ENCODE measurements around the gene TBC1D9B.

The TBC1D9B gene

GRCh38 chr5:179904463-179905160 is 3.1 kb downstream of the TBC1D9B start:
- no peak for TF ChIP-seq CTCF (IDR thresholded peaks at IDR 0.05; ENCODE audit: extremely low read depth, insufficient read depth, missing control alignments)
- DNase-seq (ENCODE audit: low spot score): no peak
- in situ Hi-C loops (cut with MboI; ENCODE audit: low pct_unique_long_range_greater_than_20kb, low sequenced_read_pairs, unreplicated experiment): loop anchor here (10.0 kb wide), 1 partner anchor 110 kb away; the partner anchor contains the start of gene LTC4S

DNA sequence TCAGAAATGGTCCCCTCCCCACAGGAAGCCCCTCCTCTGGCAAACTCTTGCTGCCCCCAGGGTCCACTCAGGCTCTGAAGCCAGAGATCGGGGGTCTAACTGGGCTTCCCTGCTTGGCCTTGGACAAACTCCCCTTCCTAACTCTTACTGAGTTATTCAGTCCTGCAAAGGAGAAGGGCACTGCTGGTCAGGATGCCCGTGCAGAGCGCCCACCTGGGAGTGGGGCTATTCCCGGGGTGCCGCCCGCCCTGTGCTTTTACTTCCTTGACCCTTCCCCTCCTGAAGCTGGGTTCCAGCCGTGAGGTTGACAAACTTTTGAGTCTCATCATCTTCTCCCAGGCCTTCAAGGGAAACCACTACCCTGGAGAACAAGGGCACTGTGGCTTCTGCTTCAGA is 4.9 kb downstream of the TBC1D9B start:
- no peak for TF ChIP-seq CTCF (IDR thresholded peaks at IDR 0.05; ENCODE audit: extremely low read depth, insufficient read depth, missing control alignments)
- in situ Hi-C loops (cut with MboI; ENCODE audit: low pct_unique_long_range_greater_than_20kb, low sequenced_read_pairs, unreplicated experiment): loop anchor here (10.0 kb wide), 1 partner anchor 108 kb away; the partner anchor contains the start of gene LTC4S
- DNase-seq (ENCODE audit: low spot score): no peak

- in situ Hi-C loops (cut with MboI; ENCODE audit: low pct_unique_long_range_greater_than_20kb, low sequenced_read_pairs, unreplicated experiment): loop anchor here (10.0 kb wide), 1 partner anchor 107 kb away; the partner anchor contains the start of gene LTC4S
- TF ChIP-seq CTCF (IDR thresholded peaks at IDR 0.05; ENCODE audit: extremely low read depth, insufficient read depth, missing control alignments): no peak
- no peak for DNase-seq (ENCODE audit: low spot score)
Observed at GRCh38 chr5:179901915-179902762, 5.6 kb downstream of the TBC1D9B start.

- no peak for DNase-seq (ENCODE audit: low spot score)
- TF ChIP-seq CTCF (IDR thresholded peaks at IDR 0.05; ENCODE audit: extremely low read depth, insufficient read depth, missing control alignments): no peak
- in situ Hi-C loops (cut with MboI; ENCODE audit: low pct_unique_long_range_greater_than_20kb, low sequenced_read_pairs, unreplicated experiment): loop anchor here (10.0 kb wide), 1 partner anchor 107 kb away; the partner anchor contains the start of gene LTC4S
Observed at GRCh38 chr5:179901462-179901861, 6.2 kb downstream of the TBC1D9B start.

- TF ChIP-seq CTCF (IDR thresholded peaks at IDR 0.05; ENCODE audit: extremely low read depth, insufficient read depth, missing control alignments): no peak
- in situ Hi-C loops (cut with MboI; ENCODE audit: low pct_unique_long_range_greater_than_20kb, low sequenced_read_pairs, unreplicated experiment): loop anchor here (10.0 kb wide), 1 partner anchor 106 kb away; the partner anchor contains the start of gene LTC4S
- no peak for DNase-seq (ENCODE audit: low spot score)
Observed at GRCh38 chr5:179900711-179901110, 7.0 kb downstream of the TBC1D9B start.

GRCh38 chr5:179900206-179900605 is 7.5 kb downstream of the TBC1D9B start:
- no peak for TF ChIP-seq CTCF (IDR thresholded peaks at IDR 0.05; ENCODE audit: extremely low read depth, insufficient read depth, missing control alignments)
- in situ Hi-C loops (cut with MboI; ENCODE audit: low pct_unique_long_range_greater_than_20kb, low sequenced_read_pairs, unreplicated experiment): loop anchor here (10.0 kb wide), 1 partner anchor 105 kb away; the partner anchor contains the start of gene LTC4S
- DNase-seq (ENCODE audit: low spot score): no peak

Data from GM13977 (cell line).